NCI-H2081 (cell line): ENCODE measurements around the gene SPINT1.

Experiments used
- DNase-seq, 2 experiments: peaks; one replicate each; lab custom pipeline; 2025; lab: John Stamatoyannopoulos, UW

The SPINT1 gene

DNA sequence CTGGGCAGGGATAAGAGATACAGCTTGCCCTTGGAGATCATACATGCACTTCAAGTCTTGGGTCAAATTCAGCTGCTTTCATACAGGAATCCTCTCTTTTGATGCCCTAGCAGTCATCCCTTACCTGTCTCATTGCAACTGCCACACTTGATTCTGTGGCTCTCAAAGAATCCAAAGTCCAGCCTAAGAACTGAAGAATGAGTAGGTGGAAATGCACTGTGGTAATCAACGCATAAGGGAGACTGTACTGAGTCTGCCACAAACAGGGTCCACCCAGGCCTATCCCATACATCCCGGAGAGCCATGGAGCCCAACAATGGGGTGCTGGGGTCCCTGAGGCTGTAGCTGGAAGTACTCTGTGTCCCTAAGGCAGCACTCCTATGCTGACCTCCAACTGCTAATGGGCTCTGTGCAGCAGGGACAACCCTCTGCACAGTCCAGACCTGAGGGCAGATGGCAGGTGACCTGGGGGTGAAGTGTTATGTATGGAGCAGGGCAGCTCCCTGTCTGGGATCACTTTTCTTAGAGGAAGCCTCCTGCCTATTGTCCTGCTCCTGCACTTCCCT, 48.7 kb downstream of the SPINT1 start:
- DNase-seq: no peak

DNA sequence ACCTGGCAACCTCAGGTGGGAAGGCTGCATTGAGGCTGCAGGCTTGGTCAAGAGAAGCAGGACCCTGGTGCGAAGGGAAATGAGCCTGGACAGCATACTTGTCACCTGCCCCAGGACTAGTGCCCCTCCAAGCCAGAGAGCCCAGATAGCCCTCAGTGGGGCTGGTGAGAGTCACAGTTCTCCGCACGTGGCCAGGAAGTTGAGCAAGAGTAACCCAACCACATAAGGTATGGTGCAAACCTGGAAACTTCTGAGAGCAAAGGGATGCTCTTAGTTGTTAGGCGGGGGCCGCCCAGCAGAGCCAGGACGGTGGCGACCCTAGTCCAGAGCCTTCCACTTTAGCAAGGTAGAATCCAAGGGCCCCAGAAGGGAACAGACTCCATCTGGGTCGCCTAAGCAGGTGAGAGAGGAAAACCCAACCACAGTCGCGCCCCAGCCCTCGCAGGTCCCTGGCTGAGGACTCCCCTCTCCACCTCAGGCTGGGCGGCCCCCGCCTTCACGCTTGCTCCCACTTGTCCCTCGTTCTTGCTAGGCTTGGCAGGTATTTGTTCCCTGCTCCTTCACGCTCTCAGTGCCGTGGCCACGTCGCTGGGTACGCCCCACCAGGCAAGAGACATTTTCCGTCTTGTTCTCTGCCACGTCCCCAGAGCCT, 49.3 kb downstream of the SPINT1 start:
- DNase-seq: no peak

DNA sequence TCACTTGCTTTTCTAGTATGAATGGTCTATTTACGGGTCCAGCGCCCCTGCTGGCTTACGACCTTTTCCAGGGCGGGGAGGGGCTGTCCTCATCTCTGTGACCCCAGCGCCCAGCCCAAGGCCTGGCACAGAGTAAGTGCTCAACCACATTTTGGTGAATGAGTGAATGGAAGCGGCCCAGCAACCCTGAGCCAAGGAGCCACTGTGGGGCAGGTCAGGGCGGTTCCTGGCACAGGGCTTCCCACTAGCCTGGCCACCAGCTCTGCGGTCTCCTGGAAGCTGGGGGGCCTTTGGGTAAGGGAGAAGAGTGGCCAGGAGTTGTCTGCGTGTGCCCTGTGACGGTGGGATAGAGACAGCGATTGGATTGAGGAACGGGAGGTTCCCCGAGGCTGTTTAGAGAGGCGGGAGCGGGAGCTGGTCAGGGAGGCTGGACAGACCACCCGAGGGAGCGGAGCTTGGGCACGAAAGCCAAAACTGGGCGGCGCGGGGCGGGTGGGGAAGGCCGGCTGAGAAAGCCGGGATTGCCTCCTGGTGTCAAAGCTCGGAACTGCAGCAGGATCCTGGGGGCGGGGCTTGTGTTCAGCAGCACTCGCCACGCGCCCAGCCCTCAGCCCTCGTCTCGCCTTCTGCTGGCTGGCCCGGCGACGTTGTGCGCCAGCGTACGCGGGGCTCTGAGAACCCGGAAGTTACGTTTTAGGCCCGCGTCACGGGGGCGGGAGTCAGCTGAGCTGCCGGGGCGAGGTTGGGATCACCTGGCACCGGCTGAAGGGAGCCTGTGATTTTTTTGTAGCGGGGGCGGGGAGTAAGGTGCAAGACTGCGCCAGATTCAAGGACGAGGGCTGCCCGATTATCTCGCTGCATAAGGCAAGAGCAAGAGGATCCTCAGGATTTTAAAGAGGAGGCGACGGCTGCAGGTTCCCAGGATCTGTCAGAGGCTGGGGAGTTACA, 50.2 kb downstream of the SPINT1 start, which contains the start of gene VPS18:
Gene VPS18, plus strand, starts transcription at position 718 of the 948 bp plus-strand sequence. CDS start 319 bp downstream, outside the sequence.
- DNase-seq: peak; percentile 97 to 98

DNA sequence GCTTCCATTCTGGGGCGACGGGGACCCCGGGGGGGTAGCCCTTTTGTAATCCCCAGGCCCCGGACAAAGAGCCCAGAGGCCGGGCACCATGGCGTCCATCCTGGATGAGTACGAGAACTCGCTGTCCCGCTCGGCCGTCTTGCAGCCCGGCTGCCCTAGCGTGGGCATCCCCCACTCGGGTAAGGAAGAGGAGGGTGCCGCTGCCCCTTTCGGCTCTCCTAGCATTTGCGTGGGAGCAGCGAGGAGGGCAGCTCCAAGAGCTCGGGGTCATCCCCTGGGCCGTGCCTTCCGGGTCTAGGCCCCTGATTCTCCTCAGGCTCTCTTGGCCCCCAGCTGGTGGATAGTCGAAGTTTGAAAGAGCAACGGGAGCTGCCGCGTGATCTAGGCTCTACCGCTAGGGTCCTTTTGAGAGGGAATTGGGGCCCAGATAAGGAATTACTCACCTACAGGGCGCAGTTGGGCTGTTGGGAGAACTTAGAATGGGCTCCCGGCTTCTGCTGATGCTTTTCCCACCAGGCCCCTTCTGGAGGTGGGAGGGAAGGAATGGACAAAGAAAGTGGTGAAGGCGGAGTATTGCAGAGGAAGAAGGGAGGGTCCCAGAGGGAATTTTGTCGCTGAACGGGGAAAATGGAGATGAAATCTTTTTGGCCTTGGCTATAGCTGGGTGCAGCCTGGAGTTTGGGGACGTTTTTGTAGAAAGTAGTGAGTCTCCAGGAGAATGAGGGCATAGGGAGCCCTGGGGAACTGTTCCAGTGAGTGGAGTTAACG, 51.0 kb downstream of the SPINT1 start:
- peak; percentile 20 to 25 for DNase-seq

DNA sequence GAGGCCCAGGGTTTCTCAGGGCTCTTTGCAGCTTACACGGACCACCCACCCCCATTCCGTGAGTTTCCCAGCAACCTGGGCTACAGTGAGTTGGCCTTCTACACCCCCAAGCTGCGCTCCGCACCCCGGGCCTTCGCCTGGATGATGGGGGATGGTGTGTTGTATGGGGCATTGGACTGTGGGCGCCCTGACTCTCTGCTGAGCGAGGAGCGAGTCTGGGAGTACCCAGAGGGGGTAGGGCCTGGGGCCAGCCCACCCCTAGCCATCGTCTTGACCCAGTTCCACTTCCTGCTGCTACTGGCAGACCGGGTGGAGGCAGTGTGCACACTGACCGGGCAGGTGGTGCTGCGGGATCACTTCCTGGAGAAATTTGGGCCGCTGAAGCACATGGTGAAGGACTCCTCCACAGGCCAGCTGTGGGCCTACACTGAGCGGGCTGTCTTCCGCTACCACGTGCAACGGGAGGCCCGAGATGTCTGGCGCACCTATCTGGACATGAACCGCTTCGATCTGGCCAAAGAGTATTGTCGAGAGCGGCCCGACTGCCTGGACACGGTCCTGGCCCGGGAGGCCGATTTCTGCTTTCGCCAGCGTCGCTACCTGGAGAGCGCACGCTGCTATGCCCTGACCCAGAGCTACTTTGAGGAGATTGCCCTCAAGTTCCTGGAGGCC, 55.8 kb downstream of the SPINT1 start:
- no peak for DNase-seq

DNA sequence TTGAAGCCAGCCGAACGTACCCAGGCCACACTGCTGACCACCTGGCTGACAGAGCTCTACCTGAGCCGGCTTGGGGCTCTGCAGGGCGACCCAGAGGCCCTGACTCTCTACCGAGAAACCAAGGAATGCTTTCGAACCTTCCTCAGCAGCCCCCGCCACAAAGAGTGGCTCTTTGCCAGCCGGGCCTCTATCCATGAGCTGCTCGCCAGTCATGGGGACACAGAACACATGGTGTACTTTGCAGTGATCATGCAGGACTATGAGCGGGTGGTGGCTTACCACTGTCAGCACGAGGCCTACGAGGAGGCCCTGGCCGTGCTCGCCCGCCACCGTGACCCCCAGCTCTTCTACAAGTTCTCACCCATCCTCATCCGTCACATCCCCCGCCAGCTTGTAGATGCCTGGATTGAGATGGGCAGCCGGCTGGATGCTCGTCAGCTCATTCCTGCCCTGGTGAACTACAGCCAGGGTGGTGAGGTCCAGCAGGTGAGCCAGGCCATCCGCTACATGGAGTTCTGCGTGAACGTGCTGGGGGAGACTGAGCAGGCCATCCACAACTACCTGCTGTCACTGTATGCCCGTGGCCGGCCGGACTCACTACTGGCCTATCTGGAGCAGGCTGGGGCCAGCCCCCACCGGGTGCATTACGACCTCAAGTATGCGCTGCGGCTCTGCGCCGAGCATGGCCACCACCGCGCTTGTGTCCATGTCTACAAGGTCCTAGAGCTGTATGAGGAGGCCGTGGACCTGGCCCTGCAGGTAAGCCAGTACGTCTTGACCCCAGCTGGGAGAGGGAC, 56.6 kb downstream of the SPINT1 start:
- no peak for DNase-seq

DNA sequence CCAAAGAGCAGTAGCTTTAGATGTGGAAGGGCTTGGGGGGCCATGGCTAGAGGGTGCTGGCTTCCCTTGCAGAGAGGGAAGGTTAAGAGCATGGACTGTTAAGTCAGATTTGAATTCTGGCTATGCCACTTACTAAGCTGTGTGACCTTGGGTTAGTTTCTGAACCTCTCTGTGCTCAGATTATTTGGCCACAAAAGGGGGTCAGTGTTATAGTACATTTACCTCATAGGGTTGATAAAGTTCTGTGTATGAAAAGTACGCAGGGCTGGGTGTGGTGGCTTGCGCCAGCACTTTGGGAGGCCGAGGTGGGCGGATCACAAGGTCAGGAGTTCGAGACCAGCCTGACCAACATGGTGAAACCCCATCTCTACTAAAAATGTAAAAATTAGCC, 57.2 kb downstream of the SPINT1 start:
- no peak for DNase-seq

DNA sequence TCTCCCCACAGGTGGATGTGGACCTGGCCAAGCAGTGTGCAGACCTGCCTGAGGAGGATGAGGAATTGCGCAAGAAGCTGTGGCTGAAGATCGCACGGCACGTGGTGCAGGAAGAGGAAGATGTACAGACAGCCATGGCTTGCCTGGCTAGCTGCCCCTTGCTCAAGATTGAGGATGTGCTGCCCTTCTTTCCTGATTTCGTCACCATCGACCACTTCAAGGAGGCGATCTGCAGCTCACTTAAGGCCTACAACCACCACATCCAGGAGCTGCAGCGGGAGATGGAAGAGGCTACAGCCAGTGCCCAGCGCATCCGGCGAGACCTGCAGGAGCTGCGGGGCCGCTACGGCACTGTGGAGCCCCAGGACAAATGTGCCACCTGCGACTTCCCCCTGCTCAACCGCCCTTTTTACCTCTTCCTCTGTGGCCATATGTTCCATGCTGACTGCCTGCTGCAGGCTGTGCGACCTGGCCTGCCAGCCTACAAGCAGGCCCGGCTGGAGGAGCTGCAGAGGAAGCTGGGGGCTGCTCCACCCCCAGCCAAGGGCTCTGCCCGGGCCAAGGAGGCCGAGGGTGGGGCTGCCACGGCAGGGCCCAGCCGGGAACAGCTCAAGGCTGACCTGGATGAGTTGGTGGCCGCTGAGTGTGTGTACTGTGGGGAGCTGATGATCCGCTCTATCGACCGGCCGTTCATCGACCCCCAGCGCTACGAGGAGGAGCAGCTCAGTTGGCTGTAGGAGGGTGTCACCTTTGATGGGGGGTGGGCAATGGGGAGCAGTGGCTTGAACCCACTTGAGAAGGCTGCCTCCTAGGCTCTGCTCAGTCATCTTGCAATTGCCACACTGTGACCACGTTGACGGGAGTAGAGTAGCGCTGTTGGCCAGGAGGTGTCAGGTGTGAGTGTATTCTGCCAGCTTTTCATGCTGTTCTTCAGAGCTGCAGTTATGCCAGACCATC, 59.0 kb downstream of the SPINT1 start:
- DNase-seq: no peak

DNA sequence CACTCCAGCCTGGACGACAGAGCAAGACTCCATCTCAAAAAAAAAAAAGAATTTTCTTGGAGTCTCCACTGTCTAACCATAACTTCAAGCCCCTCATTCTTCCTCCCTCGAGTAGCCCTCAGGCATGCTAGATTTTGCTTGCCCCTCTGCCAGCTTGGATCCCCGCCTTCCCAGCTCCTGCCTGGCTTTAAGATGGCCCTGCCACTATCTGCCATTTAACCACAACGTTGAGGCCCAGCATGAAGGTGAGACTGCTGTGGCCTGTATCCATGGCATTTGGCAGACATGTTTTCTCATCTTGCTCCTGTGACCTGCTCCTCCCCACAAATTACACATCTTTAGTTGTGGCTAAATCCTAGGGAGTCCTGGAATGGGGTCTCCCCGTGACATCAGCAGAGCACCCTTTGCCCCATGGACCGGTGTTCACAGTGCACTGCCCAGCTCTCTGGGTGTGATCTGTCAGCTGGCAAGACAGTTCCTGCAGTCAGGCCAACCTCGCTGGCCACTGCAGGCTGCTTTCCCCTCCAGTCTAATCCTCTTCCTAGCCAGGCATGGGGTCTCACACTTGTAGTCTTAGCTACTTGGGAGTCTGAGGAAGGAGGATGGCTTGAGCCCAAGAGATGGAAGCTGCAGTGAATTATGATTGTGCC, 60.8 kb downstream of the SPINT1 start:
- no peak for DNase-seq

DNA sequence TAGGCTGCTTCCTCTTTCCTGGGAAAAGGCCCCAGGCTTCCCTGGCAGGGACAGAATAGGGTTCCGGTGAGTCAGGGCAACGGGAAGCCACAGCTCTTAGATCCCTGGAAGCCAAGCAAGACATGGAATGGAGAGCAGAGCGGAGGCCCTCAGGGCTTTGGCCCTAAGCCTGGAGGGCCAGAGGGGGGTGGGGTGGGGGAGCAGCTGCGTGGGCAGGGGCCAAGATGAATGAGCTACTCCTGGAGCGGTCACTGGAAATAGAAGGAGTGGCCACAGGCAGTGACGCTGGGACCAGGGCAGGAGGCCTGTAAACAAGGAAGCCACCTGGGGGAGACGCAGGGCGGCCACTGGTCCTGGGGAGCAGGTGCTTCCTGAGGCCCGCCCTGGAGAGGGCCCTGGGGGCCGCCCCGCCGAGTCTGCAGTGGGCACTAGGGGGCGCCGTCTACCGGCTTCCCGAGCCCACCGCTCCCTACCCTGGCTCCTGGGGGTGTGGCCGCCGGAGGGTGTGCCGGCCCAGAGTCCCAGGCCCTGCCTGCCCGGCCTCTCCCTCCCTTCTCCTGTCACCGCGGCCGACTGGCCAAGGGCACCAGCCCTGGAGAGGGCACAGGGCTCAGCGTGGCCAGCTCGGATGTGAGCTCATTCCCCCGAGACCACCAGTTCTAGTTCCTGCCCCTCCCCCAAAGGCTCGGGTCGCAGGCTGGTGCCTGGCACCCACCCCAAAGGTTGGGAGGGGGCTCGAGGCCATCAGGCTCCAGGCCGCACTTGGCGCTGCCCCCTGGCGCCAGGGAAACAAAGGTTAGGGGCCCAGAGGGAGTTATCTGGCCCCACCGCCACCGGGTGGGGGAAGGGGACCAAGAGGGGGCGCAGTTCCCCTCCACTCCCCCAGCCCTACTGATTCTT, 62.5 kb downstream of the SPINT1 start:
- peak; percentile 85 to 91 for DNase-seq

DNA sequence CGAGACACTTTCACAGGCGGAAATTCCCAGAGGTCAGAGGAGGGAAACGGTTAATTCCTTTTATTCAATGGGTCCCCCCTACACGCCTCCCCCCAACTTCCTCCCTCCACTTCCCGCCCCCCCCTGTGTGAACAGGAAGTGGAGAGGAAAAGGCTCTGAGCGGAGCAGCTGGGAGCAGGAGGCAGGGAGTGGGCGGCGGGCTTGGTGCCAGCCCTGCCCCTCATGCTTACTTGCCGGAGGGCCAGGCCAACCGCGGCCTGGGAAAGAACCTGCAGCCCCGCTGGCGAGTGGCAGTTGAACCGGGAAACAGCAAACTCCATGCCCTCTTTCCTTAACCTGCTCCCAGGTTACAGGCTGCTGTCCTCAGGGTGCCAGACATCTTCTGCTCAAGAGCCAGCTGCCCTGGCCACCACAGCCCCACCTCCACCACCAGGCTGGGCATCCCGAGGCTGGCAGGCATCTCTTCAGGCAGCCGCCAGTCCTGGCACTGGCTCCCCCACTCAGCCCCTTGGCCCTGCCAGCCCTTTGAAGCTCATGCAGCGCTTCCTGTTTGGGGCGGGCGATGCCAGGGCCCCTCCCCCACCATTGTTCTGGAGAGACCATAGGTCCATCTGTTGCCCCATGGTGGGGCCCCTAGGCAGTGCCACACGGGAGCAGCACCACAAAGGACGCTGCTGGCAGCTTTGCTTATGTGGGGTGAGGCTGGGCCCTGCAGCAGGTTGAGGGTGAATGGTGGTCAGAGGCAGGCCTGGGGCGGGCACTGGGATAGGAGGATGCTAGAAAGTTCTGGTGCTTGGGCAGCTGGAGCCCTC, 63.3 kb downstream of the SPINT1 start:
- peak; percentile 54 to 73 for DNase-seq
